HUDEP-2 (cell line): ENCODE measurements around the gene ANKRD27.

Experiments used
- DNase-seq, 76 experiments: peaks; one replicate each; lab custom pipeline; 2025; ENCODE audit not compliant: unreplicated experiment in 76 of 76; lab: John Stamatoyannopoulos, UW

The ANKRD27 gene

DNA sequence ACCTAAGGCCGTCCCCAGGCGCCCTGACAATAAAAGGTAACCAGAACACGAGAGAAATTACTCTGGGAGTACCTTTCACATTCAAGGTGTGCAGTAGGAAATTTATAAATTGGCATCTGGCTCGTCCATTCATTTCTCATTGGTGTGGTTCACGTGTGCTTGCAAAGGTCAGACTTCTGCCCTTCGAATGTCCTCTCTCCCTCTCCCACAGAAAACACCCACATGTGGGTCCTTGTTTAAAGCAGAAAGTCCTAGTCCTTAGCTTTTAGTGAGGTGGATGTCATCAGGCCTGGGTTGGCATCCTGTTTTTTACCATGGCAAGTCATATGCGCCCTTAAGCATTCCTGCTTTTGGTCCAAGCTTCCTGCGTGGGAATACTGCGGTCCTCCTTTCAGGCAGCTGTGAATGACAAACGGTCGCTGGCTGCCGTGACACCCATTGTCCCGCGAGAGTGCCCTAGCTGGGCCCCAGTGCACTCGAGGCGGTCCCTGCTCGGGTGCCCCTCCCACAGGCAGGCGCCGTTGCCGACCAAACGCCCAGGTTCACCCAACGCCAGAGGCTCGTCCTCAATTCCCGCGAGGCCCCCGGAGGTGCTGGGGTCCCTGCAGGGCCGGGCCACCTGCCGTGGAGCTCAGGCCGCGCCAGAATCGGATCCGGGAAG is 16.4 kb upstream of the ANKRD27 start, which contains the start of gene NUDT19:
NUDT19 (plus strand) TSS at position 531 of the 661 bp plus-strand sequence. CDS start 140 bp downstream, outside the sequence.
- DNase-seq = peak in 74 of 76 experiments; percentile 55 to 93 (median 85)

DNA sequence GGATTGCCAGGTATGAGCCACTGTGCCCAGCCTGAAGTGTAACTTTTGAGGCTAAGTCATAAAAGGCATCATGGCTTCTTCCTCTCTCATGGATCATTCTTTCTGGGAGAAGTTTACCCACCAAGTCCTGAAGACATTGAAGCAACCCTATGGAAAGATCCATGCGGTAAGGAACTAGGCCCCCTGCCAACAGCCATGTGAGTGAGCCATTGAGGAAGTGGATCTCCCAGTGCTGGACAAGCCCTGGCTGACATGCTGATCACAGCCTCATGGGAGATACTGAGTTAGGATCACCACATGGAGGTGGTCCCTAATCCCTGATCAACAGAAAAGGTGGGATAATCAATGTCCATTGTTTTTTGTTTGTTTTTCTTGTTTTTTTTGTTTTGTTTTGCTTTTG is 13.3 kb upstream of the ANKRD27 start:
- peak in 3 of 76 experiments; percentile 11 to 32 (median 15) for DNase-seq

DNA sequence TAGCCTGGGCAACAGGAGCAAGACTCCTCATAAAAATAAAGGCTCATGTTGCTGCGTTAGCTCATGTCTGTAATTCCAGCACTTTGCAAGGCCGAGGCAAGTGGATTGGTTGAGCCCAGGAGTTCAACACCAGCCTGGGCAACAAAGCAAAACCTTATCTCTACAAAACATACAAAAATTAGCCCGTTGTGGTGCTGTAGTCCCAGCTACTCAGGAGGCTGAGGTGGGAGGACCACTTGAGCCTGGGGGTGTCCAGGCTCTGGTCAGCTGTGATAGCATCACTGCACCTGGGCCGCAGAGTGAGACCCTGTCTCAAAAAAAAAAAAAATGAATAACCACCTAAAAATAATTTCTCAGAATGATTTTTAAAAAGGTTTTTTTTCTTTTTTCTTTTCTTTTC is 12.7 kb upstream of the ANKRD27 start:
- DNase-seq = peak in 31 of 76 experiments; percentile 8 to 78 (median 39)

DNA sequence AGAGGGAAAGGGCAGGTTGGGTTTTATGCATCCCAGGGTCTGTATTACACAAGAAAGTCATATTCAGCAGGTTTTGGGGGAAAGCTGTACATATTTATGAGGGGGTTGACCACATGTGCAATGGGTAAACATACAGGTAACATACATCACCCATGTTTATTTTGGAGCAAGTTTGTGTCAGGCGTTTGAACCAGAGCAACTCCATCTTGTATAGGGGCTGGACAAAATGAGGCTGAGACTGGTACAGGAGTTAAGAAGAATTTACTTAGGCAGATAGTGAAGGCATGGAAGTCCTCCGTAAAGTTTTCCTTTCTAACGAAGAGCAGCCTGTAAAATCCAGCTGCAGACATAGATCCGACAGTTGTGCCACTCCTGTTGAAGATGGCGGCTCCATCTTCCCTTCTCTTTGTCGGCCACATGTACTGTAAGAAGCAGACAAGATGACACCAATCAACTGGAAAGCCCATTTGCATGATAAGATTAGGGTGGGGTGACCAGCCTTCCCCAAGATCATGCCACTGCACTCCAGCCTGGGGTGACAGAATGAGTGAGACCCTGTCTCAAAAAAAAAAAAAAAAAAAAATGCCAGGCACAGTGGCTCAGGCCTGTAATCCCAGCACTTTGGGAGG is 12.0 kb upstream of the ANKRD27 start:
- DNase-seq = peak in 3 of 76 experiments; percentile 14 to 32 (median 20)

DNA sequence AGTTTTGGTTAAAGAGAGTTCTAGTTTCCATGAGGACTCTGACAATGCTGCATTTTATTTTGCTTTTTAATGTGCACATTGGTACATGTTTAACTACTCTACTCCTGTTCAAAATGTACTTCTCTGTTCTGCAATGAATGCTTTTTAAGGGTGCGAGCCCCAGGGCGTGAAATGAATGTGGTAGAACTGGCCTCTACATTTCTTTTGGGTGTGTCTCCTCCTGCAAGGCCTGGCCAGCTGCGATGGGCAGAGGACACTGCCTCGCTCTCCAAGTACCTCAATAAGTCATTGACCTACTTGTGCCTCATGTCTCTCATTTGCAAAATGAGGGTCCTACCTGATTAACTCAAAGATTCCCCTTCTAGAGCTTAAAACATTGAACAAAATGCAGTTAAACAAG is 7.3 kb upstream of the ANKRD27 start:
- no peak for DNase-seq

DNA sequence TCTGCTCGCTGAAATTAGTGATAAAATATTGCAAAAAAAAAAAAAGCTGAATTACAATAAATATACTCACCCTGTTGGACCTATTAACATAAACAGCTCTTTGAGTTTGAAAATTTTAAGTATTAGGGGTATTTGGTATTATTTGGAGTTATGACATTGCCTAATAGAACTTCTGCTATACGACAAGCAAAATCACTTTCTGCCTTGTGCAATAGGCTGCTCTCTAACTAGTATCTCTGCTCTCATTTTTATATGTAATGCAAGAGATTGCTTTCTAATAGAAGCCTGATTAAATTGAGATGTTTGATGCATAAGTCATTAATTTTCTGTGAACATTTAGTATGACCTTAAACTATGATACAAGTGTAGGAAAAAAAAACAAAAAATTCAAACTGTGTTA is 6.0 kb upstream of the ANKRD27 start:
- DNase-seq = no peak

DNA sequence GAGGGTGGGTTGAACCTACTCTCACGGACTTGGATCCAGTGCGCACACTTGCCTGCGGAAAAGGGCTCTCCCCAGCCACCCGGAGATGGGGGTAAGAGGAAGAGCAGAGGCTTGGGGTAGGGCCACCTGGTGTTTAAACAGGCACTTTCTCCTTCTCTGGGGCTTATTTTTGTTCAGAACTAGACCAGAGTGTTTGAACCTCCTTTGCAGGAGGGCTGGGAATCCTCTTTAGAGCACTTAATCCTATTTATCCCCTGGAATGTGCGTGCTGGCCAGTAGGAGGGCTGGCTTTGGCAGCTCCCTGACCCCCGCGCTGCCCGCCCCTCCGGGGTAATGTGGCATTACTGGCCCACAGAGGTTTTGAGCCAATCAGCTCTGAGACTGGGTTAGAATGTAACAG is 2.7 kb upstream of the ANKRD27 start:
- DNase-seq = peak in 1 of 76 experiments; percentile 11

DNA sequence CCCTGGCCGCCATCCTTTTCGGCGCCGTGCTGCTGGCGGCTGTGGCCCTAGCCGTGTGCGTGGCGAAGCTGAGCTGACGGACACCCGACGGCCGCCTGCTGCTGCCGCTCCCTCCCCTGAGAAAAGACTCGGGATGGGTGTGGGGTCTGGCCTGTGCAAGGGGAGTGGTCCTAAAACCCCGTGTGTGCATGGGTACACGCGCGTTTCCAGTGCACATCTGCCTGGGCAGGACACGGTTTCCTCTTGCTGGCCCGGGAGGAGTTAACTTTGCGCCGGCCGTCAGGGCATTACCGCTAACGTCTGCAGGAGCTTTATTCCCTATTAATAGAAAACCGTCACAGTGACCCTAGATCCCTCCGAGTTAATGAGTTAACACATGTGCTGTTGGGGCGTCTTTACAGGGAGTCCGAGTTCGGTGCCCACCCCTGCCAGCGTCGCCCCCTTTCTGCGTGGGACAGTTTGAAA is 1.9 kb upstream of the ANKRD27 start:
- no peak for DNase-seq

DNA sequence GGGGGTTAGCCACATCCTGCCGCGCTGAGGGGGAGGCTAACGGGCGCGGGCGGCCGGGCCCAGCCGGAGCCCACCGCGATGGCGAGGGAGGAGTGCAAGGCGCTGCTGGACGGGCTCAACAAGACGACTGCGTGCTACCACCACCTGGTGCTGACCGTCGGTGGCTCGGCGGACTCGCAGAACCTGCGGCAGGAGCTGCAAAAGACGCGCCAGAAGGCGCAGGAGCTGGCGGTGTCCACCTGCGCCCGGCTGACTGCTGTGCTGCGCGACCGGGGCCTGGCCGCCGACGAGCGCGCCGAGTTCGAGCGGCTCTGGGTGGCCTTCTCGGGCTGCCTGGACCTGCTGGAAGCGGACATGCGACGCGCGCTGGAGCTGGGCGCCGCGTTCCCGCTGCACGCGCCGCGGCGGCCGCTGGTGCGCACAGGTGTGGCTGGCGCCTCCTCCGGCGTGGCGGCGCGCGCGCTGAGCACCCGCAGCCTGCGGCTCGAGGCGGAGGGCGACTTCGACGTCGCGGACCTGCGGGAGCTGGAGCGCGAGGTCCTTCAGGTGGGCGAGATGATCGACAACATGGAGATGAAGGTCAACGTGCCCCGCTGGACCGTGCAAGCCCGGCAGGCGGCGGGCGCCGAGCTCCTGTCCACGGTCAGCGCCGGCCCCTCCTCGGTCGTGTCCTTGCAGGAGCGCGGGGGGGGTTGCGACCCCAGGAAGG is 1.4 kb upstream of the ANKRD27 start:
- peak in 2 of 76 experiments; percentile 18 to 28 for DNase-seq

DNA sequence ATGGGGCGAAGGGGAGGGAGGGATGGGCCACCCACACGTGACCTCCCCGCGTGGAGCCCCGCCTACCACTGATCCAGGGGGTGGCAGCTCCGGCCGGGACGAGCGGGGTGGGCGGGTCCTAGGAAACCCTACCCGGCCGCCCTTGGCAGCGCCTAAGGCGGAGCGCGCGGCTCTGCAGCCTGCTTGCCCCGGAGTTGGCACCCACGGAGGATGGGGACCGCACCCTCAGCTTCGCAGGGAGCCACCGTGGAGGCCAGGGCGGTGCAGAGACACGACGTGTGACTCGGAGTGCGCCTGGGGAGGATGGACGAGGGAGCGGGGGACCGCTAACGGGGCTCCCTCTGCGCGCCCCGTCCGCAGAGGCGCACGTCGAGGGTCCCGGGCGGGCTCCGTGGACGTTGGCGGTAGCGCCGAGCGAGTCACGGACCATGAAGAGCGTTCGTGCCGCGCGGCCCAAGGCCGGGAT is 773 bp upstream of the ANKRD27 start, which contains the start of gene RGS9BP:
RGS9BP (plus strand) TSS at position 129 of the 466 bp plus-strand sequence. CDS start 416 bp downstream, outside the sequence.
- DNase-seq = peak in 73 of 76 experiments; percentile 37 to 92 (median 81)

DNA sequence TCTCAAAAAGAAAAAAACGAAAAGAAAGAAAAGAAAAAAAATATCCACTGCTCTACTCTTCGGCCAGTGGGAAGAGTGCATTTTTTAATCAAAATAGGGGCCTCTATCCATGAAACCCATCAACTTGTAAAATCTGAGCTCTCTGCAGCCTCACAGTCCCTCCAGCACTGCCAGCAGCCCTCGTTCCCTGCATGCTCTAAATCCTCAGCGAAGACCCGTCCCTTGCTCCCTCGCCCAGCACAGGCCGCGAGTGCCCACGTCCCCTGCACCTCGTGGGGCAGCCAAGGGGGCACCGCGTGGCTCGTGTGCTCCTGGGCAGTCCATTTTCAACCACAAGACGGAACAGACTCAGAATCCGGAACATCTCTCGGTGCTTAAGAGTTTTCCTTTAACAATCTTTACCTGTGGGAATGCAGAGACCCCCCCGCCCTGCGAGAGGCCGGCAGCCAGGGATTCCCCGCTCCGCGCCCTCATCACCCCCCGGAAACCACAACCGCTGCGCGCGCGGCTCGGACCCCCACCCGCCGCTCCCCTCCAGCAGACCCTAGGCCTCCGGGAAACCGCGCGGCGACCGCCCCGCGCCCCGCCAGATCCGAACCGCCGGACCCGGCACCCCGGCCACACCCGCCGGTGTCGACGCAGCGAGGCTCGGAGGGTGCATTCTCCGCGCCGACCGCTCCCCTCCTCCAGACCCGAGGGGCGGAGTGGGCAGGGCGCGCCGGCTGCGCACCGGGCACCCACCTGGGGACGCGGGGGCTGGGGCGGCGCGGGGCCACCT is 638 bp downstream of the ANKRD27 start:
- peak in 3 of 76 experiments; percentile 23 to 64 (median 55) for DNase-seq

DNA sequence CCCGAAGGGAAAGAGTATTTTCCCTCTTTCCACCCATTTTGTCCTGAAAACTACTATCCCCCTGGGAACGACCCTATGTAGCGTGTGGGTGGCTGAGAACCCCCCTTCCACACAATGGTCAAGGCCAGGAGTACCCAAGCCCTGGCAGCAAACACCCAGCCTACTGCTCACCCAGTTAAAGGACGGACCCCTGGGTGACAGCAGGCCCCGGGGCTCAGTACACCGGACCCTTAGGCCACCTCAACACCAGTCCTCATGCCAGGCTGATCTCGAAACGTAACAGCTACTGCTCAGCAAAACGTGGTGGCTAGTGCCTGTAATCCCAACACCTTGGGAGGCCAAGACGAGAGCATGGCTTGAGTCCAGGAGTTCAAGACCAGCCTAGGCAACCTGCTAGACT is 1.4 kb downstream of the ANKRD27 start:
- DNase-seq = peak in 5 of 76 experiments; percentile 18 to 45 (median 21)

DNA sequence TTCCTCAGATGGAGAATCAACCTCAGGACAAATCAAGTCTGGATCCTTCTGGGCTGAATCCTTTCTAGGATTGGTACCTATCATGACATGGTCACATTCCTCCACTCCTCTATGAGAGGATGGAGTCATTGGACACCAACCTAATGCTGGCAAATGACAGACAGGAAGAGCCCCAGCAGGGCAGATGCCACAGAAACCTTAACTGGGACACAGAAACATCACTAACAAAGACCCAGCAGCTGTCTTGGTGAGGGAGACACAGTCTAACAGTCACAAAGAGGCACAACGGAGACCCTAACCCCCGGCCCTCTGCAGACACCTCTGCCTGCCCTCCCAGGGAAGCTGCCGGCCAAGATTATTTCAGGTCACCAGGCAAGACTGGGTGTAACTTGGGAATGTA is 2.1 kb downstream of the ANKRD27 start:
- peak in 5 of 76 experiments; percentile 19 to 53 (median 28) for DNase-seq

DNA sequence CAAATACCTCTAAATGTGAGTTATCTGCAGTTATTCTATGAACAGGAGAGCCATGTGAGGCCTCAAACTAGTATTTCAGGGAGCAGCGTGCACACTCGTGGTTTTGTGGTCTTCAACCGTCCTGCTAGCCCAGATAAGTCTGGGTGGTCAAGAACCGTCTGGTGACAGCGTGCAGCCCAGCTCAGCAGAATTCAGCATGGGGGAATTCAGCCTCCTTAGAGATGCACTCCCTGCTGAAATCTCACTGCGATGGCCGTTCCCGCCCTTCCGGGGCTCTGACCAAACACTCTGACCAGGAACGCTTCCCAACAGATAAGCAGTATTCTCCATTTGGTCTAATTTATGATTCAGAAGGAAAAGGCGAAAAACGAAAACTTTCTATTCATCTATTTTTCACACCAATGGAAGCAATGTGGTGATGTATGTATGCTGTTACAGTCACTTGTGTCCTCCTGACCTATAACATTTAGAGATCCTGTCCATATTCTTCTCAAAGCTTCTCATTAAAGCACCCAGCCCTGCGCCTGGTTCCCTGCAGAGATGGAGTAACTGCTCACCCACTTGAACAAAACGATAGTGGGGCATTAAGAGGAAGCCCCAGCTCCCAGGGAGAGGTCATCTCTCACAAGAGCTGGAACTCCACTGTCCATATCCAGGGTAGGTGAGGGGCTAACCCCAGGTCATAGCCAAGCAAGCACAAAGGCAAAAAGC is 2.9 kb downstream of the ANKRD27 start:
- peak in 72 of 76 experiments; percentile 22 to 92 (median 69) for DNase-seq

DNA sequence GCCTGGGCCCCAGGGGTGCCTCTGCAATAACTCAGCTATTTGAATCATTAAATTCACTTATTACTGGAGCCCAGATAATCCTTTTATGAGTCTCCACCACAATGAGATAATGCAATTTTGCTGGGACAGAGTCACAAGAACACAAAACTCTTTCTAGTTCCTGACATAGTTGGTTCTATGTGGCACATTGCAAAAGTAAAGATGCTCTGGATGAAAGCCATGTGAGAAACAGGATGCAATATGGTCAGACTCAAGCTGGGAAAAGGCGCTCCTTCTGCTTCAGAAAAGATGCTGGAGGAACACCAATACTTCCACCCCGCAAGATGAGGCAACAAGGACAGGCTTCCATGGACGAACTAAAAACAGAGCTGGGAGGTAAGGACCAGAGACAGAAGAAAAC is 5.7 kb downstream of the ANKRD27 start:
- no peak for DNase-seq

DNA sequence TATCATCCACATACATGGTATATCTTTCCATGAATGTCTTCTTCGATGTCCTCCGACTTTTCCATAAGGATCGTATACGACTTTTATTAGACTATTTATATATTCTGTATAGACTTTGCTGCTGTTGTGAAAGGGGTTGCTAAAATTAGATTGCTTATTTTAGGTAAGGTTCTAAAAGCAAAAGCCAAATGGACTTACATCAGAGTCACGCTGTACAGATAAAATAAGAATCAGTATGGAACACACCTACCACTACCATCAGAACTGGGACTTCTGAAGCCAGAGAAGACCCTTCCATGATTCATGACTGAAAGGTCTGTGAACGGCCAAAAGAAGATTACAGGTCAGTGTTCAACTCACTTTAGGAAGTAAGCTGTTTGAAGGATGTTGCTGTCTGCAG is 8.9 kb downstream of the ANKRD27 start:
- DNase-seq = no peak

DNA sequence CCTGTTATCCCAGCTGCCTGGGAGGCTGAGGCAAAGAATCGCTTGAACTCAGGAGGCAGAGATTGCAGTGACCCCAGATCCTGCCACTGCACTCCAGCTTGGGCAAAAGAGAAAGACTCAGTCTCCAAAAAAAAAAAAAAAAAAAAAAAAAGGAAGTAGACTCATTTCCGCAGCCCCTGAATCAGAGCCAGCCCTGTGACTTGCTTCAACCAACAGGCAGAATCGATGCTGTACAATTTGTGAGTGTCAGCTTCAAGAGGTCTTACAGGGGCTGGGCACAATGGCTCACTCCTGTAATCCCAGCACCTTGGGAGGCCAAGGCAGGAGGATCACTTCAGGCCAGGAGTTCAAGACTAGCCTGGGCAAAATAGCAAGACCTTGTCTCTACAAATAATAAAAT is 12.8 kb downstream of the ANKRD27 start:
- DNase-seq = peak in 14 of 76 experiments; percentile 11 to 41 (median 26)

DNA sequence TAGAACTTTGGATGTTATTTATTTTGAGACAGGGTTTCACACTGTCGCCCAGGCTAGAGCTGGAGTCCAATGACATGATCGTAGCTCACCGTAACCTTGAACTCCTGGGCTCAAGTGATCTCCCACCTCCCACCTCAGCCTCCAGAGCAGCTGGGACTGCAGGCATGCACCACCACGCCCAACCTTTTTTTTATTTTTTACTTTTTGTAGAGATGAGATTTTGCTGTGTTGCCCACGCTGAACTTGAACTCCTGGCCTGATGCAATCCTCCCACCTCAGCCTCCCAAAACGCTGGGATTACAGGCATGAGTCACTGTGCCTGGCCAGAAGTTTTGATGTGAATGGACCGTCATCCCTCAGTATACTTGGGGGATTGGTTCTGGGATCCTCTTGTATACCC is 13.7 kb downstream of the ANKRD27 start:
- no peak for DNase-seq

DNA sequence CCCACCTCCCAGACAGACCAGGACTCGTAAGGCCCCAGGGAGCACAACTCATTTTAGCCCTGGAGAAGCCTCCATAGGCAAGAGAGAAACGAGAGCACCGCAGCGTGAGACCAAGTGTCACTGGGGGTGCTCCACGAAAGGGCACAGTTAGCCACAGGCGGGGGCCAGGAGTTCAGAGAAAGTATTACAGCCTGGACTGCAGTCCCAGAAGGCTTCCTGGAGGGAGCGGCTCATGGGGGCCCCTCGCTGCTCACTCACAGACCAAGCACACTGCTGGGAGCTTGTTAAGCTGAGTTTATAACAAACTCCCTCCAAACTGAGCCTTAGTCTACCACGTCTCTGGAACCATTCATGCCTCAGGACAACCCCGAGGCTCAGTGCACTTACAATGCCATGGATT is 16.5 kb downstream of the ANKRD27 start:
- no peak for DNase-seq

DNA sequence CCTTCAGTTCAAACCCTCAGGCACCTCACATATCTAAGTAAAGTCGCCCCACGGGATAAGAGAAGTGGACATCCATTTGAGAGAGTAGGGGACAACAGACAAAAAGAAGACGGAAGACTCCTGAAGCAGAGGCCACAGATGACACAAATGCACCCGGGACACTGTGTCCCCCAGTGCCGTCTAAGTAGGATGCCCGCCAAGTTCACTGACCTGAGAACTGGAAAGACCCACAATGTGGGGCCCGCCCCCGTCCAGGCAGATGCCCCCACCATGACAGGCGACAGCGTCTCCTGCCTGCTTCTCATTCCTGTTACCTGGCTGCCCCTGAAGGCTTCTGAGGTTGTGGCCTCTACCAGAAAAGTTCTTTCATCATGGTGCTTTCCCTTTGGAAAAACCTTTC is 16.9 kb downstream of the ANKRD27 start:
- DNase-seq = no peak
